Right atrium auricular region (tissue), 2 donors: ENCODE data around the gene SORD. TPM values are rescaled to one million over a fixed set of nuclear protein-coding genes. Genes with fewer than 3 reads are reported as not detected.
"Not testable (repeated sequence)": the region's sequence is repeated elsewhere in the genome, so short reads cannot be mapped to it uniquely, and the experiment has no call there.

Experiments used
- DNase-seq: peaks from one replicate; pipeline ENCODE4 v3.0.0-alpha.2; 2019; ENCODE audit warnings: low spot score
- H3K27ac ChIP-seq, 2 donors: fragments of 200-600 bp; sonication (generic); 1 replicate in 1 of 2; 2 replicates in 1 of 2; pipeline ENCODE4 v1.5.1; 2016 to 2019
- H3K27me3 ChIP-seq, 2 donors: fragments of 200-600 bp; sonication (generic); one replicate each; pipeline versions ENCODE4 v1.5.1 to v1.6.0; 2017 to 2019
- H3K36me3 ChIP-seq: fragments of 200-600 bp; sonication (generic); one replicate; pipeline ENCODE4 v1.5.1; 2016
- H3K4me1 ChIP-seq, 2 donors: fragments of 200-600 bp; sonication (generic); one replicate each; pipeline versions ENCODE4 v1.5.1 to v1.6.0; 2017 to 2019
- H3K4me3 ChIP-seq, 2 donors: fragments of 200-600 bp; sonication (generic); 1 replicate in 1 of 2; 2 replicates in 1 of 2; pipeline ENCODE4 v1.5.1; 2017 to 2019; ENCODE audit warnings: mild to moderate bottlenecking in 1 of 2, moderate library complexity in 1 of 2
- H3K9me3 ChIP-seq, 2 donors: fragments of 200-600 bp; sonication (generic); one replicate each; pipeline ENCODE4 v1.5.1; 2019
- CTCF ChIP-seq, 2 donors: fragments of 200-600 bp; sonication (generic); IDR thresholded peaks; one replicate each; pipeline ENCODE4 v1.5.1; 2019; ENCODE audit warnings: antibody characterized with exemption in 2 of 2
- total RNA-seq, 2 donors: library from RNA; depleted of rRNA; stranded (reverse); fragments of >200 nt; gene quantifications; one replicate each; pipeline ENCODE4 v1.1.0, GENCODE V29; 2016

SORD gene
- total RNA-seq, 2 donors from 2014 or later: 5.7 to 9.0 TPM

DNA sequence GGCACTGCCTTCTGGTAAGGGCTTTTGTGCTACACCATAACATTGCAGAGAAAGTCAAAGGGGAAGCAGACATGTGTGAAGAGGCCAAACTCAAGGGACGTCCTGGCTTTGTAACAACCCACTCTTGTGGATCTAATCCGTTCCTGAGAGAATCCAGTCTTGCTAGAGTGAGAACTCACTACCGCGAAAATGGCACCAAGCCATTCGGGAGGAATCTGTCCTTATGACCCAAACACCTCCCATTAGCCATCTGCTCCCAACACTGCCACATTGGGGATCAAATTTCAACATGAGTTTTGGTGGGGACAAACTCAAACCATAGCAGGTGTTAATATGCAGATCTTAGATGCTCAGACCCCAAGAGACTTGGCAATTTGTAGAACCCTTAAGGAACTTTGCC lies 56.2 kb downstream of the SORD start:
- H3K4me3 ChIP-seq, H3K27me3 ChIP-seq, H3K36me3 ChIP-seq, DNase-seq, H3K9me3 ChIP-seq: not testable (repeated sequence)
- Histone ChIP-seq H3K27ac (peak overlapping the region; percentile 16 to 44), H3K4me1 (peaks cover 0 to 31% of the 10 kb centered on the region in 2 donors)

DNA sequence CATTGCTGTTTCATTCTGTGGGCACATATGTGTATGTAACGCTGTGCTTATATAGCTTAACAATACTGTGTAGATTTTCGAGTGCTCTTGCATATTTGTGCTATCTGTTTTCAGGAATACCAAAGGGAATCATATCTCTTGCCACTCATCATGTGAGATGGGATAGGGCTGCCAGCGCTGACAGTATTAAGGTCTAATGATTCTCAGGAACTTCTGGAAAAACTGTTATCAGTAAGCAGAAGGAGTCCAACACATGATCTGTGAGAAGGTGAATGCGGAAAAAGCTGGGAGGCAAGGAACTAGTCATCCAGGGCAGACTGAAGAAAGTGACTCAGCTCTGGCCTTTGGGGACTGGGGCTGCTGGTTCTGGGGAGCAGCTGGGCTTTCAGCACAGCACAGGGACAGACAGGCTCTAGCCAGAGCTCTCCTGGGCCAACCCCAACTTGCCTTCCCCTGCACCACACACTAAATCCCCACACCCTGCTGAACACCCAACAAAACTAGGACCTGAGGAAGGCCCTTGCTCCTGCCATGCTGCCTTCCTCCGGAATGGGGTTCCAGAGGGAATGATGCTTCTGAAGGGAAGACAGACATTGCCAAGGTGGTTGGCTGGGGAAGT lies 56.7 kb downstream of the SORD start:
- H3K4me3 ChIP-seq, H3K36me3 ChIP-seq, H3K9me3 ChIP-seq, H3K27me3 ChIP-seq, DNase-seq: not testable (repeated sequence)
- peak overlapping the region; percentile 16 to 44 for H3K27ac ChIP-seq
- peaks cover 0 to 31% of the 10 kb centered on the region in 2 donors for H3K4me1 ChIP-seq

DNA sequence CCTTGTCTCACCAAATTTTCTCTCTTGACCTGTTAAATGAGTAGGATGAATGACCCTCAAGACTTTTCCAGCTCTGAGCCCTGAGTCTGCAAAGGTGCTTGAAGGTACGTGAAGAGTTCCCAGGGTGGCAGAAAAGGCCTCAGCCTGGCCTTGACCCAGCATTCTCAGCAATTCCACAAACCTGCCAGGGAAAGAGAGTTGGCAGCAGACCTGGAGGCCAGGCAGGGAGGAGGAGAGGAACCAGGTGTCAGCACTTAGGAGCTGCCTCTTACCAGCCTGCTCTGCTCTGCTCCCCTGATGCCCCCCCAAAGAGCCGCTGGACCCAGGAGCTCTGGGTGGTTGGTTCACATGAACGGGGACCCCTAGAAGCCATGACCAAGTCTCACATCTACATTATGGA lies 57.6 kb downstream of the SORD start:
- Histone ChIP-seq H3K4me1 (peaks cover 0 to 31% of the 10 kb centered on the region in 2 donors), H3K27ac (peak overlapping the region; percentile 20 to 44)
- H3K9me3 ChIP-seq, DNase-seq, H3K36me3 ChIP-seq, H3K27me3 ChIP-seq, H3K4me3 ChIP-seq: not testable (repeated sequence)

DNA sequence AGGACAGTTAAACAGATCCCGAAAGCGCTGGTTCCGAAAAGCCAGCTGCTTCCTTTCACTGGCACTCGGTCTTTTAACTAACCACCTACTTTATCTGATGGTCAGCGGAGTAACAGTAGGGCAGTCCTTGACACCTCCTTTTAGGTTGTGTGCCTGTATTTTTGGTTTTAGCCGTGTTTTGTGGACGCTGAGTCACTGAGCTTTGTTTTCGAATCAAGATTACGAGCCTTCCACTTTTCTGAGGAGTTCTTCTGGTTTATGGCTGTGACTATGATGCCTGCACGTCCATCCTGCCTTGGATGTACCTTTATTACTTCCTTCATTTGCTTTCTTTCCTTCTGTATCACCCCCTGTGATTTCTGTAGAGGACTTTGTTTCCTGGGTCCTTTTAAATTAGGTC lies 59.4 kb downstream of the SORD start:
- not testable (repeated sequence) for H3K9me3 ChIP-seq, H3K27ac ChIP-seq, H3K27me3 ChIP-seq, H3K36me3 ChIP-seq, DNase-seq, H3K4me3 ChIP-seq
- H3K4me1 ChIP-seq: peaks cover 0 to 29% of the 10 kb centered on the region in 2 donors

- DNase-seq: no peak
- Histone ChIP-seq H3K36me3 (no peaks in the 10 kb centered on the region), H3K9me3 (no peaks in the 10 kb centered on the region), H3K27ac (no peak overlapping the region), H3K27me3 (no peaks in the 10 kb centered on the region), H3K4me3 (no peak overlapping the region), H3K4me1 (peaks cover 0 to 21% of the 10 kb centered on the region in 2 donors)
- no peak for TF ChIP-seq CTCF (IDR thresholded peaks at IDR 0.05)
Observed at GRCh38 chr15:45083223-45083622, 60.2 kb downstream of the SORD start.

GRCh38 chr15:45084163-45084562 lies 61.2 kb downstream of the SORD start:
- H3K27ac ChIP-seq: no peak overlapping the region
- no peaks in the 10 kb centered on the region for H3K27me3 ChIP-seq
- TF ChIP-seq CTCF (IDR thresholded peaks at IDR 0.05): no peak
- peaks cover 0 to 17% of the 10 kb centered on the region in 2 donors for H3K4me1 ChIP-seq
- no peak for DNase-seq
- H3K36me3 ChIP-seq: no peaks in the 10 kb centered on the region
- no peak overlapping the region for H3K4me3 ChIP-seq
- no peaks in the 10 kb centered on the region for H3K9me3 ChIP-seq

DNA sequence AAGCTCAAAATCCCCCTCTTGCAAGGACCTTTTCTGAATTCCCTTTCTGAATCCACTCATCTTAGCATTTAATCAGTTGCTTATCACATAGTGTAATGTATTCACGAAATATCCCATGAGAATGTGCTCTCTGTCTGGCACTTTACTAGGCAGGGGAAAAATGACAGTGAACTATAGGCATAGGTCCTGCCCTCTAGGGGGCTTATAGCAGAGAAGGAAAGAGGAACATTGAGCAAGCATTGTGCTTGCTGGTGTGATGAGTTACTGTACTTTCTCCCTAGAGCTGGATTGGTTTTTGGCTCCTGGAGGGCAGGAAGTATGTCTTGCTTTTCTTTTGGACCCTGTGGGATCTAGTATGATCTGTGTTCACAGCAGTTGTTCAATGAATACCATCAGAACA lies 64.5 kb downstream of the SORD start:
- H3K4me3 ChIP-seq: no peak overlapping the region
- DNase-seq: no peak
- H3K9me3 ChIP-seq: no peaks in the 10 kb centered on the region
- H3K4me1 ChIP-seq: no peaks in the 10 kb centered on the region
- no peaks in the 10 kb centered on the region for H3K36me3 ChIP-seq
- no peak overlapping the region for H3K27ac ChIP-seq
- H3K27me3 ChIP-seq: no peaks in the 10 kb centered on the region
- no peak for TF ChIP-seq CTCF (IDR thresholded peaks at IDR 0.05)
